Osteoblast (primary cell): ENCODE data around the gene LRRC45. TPM values are rescaled to one million over a fixed set of nuclear protein-coding genes. Genes with fewer than 3 reads are reported as not detected.
A peak's percentile ranks its signal among the peaks of the same experiment; 100 is the strongest.

Source experiments
- DNase-seq: peaks from one replicate; pipeline ENCODE4 v3.0.0; 2011; ENCODE audit warnings: low spot score, mixed read lengths; ENCODE audit not compliant: insufficient read length; ENCODE audit errors: missing footprints
- H2AFZ ChIP-seq: 2 replicates; pipeline ENCODE4 v1.6.0; 2011; ENCODE audit warnings: mild to moderate bottlenecking, low read length
- H3K27ac ChIP-seq: 2 replicates; pipeline ENCODE4 v1.5.1; 2011; ENCODE audit warnings: mild to moderate bottlenecking, low read depth, low read length, moderate library complexity
- H3K27me3 ChIP-seq: 2 replicates; pipeline ENCODE4 v1.6.0; 2012; ENCODE audit warnings: mild to moderate bottlenecking, control low read depth, inconsistent platforms, low read length, moderate library complexity; ENCODE audit not compliant: insufficient read depth
- H3K36me3 ChIP-seq: 2 replicates; pipeline ENCODE4 v1.5.1; 2011; ENCODE audit warnings: mild to moderate bottlenecking, low read length, control low read depth, moderate library complexity; ENCODE audit not compliant: insufficient read depth
- H3K4me1 ChIP-seq: 2 replicates; pipeline ENCODE4 v1.5.1; 2011; ENCODE audit warnings: mild to moderate bottlenecking, low read length, control low read depth, moderate library complexity; ENCODE audit not compliant: insufficient read depth
- H3K4me2 ChIP-seq: 2 replicates; pipeline ENCODE4 v1.6.0; 2011; ENCODE audit warnings: mild to moderate bottlenecking, low read length; ENCODE audit not compliant: insufficient read depth
- H3K4me3 ChIP-seq: fragments of 200-600 bp; sonication (generic); 3 replicates; pipeline ENCODE4 v1.5.1; 2012; ENCODE audit warnings: mild to moderate bottlenecking, low read length, inconsistent platforms; ENCODE audit not compliant: insufficient read depth
- H3K79me2 ChIP-seq: 2 replicates; pipeline ENCODE4 v1.6.0; 2012; ENCODE audit warnings: mild to moderate bottlenecking, low read length, control low read depth, inconsistent platforms; ENCODE audit not compliant: insufficient read depth
- H3K9me3 ChIP-seq: 2 replicates; pipeline ENCODE4 v1.5.1; 2011; ENCODE audit warnings: low read depth, low read length, control low read depth
- H4K20me1 ChIP-seq: 2 replicates; pipeline ENCODE4 v1.6.0; 2012; ENCODE audit warnings: mild to moderate bottlenecking, low read length, control low read depth; ENCODE audit not compliant: insufficient read depth
- CTCF ChIP-seq: IDR thresholded peaks from 2 replicates; pipeline ENCODE4 v1.5.1; 2011; ENCODE audit warnings: mild to moderate bottlenecking, low read depth, low read length, moderate library complexity; ENCODE audit errors: extremely low read depth
- total RNA-seq: library from RNA; depleted of rRNA; stranded (reverse); fragments of >200 nt; gene quantifications from 2 replicates; pipeline ENCODE4 v1.2.3, GENCODE V29; 2012

The LRRC45 gene
- total RNA-seq, 1 donor: 13.4 TPM

GRCh38 chr17:82060614-82061013, 37.5 kb downstream of the LRRC45 start:
- Histone ChIP-seq H3K27me3 (no peaks in the 10 kb centered on the region), H3K4me1 (peaks cover 10% of the 10 kb centered on the region), H3K9me3 (no peaks in the 10 kb centered on the region), H3K79me2 (peaks cover 23% of the 10 kb centered on the region), H3K36me3 (peaks cover 42% of the 10 kb centered on the region), H3K4me3 (no peak overlapping the region), H3K27ac (no peak overlapping the region), H2AFZ (no peak overlapping the region), H4K20me1 (peaks cover 7% of the 10 kb centered on the region), H3K4me2 (no peak overlapping the region)
- TF ChIP-seq CTCF: no peak
- DNase-seq: peak; percentile 75

- no peak for TF ChIP-seq CTCF
- Histone ChIP-seq H4K20me1 (peaks cover 7% of the 10 kb centered on the region), H3K27ac (no peak overlapping the region), H3K79me2 (peaks cover 30% of the 10 kb centered on the region), H3K9me3 (no peaks in the 10 kb centered on the region), H3K4me3 (no peak overlapping the region), H3K4me1 (peaks cover 15% of the 10 kb centered on the region), H2AFZ (no peak overlapping the region), H3K4me2 (no peak overlapping the region), H3K27me3 (no peaks in the 10 kb centered on the region), H3K36me3 (peaks cover 42% of the 10 kb centered on the region)
- DNase-seq: peak; percentile 86
Observed at GRCh38 chr17:82061047-82061925, 38.2 kb downstream of the LRRC45 start.

DNA sequence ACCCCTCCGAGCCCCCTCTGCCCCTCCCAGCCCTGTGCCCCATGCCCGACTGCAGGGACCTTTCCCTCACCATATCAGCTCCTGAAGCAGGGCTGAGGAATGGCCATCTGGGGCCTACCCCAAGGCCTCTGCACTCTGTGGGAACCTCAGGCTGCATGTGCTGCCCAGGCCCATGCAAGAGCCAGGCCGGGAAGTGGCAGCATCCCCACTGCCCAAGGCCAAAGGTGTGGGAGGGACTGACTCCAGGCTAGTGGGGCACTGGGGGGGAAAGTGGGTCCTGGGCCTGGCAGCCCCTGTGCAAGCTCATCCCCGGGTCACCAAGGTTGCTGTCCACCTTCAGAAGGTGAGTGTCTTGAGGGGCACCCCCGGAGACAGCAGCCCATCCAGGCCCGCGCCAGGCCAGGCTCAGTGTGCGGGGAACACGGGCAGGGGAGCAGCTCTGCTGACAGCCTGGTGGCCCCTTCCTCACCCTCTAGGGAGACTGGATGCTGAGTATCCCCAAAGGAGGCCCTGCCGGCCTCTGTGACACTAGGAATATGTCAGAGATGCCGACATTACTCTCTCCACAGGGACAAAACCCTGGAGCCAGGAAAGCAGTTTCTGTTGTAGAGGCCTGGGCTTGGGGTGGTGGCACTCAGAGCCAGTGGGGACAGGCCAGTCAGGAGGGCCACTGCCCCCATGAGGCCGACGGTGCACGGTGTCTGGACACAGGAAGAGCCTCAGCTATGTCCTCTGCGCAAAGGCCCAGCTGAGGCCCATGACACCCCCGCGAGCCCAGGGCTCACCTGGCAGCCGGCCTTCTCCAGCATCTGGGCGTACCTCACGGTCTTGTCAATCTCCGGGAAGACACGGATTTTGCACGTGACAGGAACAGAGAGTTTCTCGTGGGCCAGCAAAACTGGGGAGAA, 39.2 kb downstream of the LRRC45 start:
- peaks cover 7% of the 10 kb centered on the region for H4K20me1 ChIP-seq
- TF ChIP-seq CTCF: no peak
- peaks cover 42% of the 10 kb centered on the region for H3K36me3 ChIP-seq

GRCh38 chr17:82062984-82063368, 39.9 kb downstream of the LRRC45 start:
- Histone ChIP-seq H3K9me3 (no peaks in the 10 kb centered on the region), H3K27ac (no peak overlapping the region), H3K36me3 (peaks cover 42% of the 10 kb centered on the region), H2AFZ (no peak overlapping the region), H4K20me1 (peaks cover 7% of the 10 kb centered on the region), H3K79me2 (peaks cover 32% of the 10 kb centered on the region), H3K4me1 (peaks cover 17% of the 10 kb centered on the region), H3K27me3 (no peaks in the 10 kb centered on the region), H3K4me3 (no peak overlapping the region), H3K4me2 (no peak overlapping the region)
- DNase-seq: peak; percentile 73
- TF ChIP-seq CTCF: no peak

More for the DNA sequence above, 39.2 kb downstream of the LRRC45 start:
- Histone ChIP-seq H3K9me3 (no peaks in the 10 kb centered on the region), H3K27me3 (no peaks in the 10 kb centered on the region), H3K4me1 (peaks cover 17% of the 10 kb centered on the region), H2AFZ (no peak overlapping the region), H3K27ac (no peak overlapping the region), H3K4me3 (no peak overlapping the region), H3K4me2 (no peak overlapping the region), H3K79me2 (peaks cover 32% of the 10 kb centered on the region)
- peak; percentile 83 for DNase-seq
